Astrocyte (in vitro differentiated cells and primary cell): ENCODE measurements around the gene TPM4. TPM values are rescaled to one million over a fixed set of nuclear protein-coding genes. Genes with fewer than 3 reads are reported as not detected.

Experiments used
- DNase-seq: peaks from one replicate; pipeline ENCODE4 v3.0.0-alpha.2; 2010; ENCODE audit warnings: low read depth
- FAIRE-seq: peaks from 2 replicates; lab custom pipeline; 2011; peaks lifted over from hg19 to GRCh38; lab: Jason Lieb, UNC
- H2AFZ ChIP-seq: 2 replicates; pipeline ENCODE4 v1.6.0; 2012; ENCODE audit warnings: low read depth, low read length, inconsistent platforms
- H3K27ac ChIP-seq: 2 replicates; pipeline ENCODE4 v1.5.1; 2011; ENCODE audit warnings: low read depth, low read length, inconsistent platforms
- H3K27me3 ChIP-seq: 2 replicates; pipeline ENCODE4 v1.6.0; 2011; ENCODE audit warnings: low read length, inconsistent platforms; ENCODE audit not compliant: insufficient read depth
- H3K36me3 ChIP-seq: 2 replicates; pipeline ENCODE4 v1.5.1; 2011; ENCODE audit warnings: low read length, inconsistent platforms; ENCODE audit not compliant: insufficient read depth
- H3K4me1 ChIP-seq: 2 replicates; pipeline ENCODE4 v1.5.1; 2011; ENCODE audit warnings: low read length, inconsistent platforms; ENCODE audit not compliant: insufficient read depth
- H3K4me2 ChIP-seq: 2 replicates; pipeline ENCODE4 v1.6.0; 2012; ENCODE audit warnings: low read length, inconsistent platforms
- H3K4me3 ChIP-seq: 2 replicates; pipeline ENCODE4 v1.5.1; 2011; ENCODE audit warnings: low read depth, mild to moderate bottlenecking, low read length, inconsistent platforms; ENCODE audit not compliant: insufficient read depth
- H3K79me2 ChIP-seq: 2 replicates; pipeline ENCODE4 v1.6.0; 2012; ENCODE audit warnings: mild to moderate bottlenecking, low read length, inconsistent platforms; ENCODE audit not compliant: insufficient read depth
- H3K9ac ChIP-seq: 2 replicates; pipeline ENCODE4 v1.6.0; 2012; ENCODE audit warnings: mild to moderate bottlenecking, low read length, inconsistent platforms
- H3K9me3 ChIP-seq: 2 replicates; pipeline ENCODE4 v1.5.1; 2012; ENCODE audit warnings: low read depth, mild to moderate bottlenecking, low read length, inconsistent platforms; ENCODE audit not compliant: insufficient read depth
- H4K20me1 ChIP-seq: 2 replicates; pipeline ENCODE4 v1.6.0; 2012; ENCODE audit warnings: low read length, inconsistent platforms; ENCODE audit not compliant: insufficient read depth
- H3K27ac Mint-ChIP-seq: one replicate; pipeline ENCODE4 v1.8.0; 2021; ENCODE audit warnings: mild to moderate bottlenecking, mixed read lengths; ENCODE audit not compliant: unreplicated experiment
- H3K27me3 Mint-ChIP-seq: one replicate; pipeline ENCODE4 v1.8.0; 2021; ENCODE audit warnings: low read depth, mixed read lengths; ENCODE audit not compliant: unreplicated experiment
- H3K36me3 Mint-ChIP-seq: one replicate; pipeline ENCODE4 v1.8.0; 2021; ENCODE audit warnings: low read depth, mixed read lengths; ENCODE audit not compliant: unreplicated experiment
- H3K4me1 Mint-ChIP-seq: one replicate; pipeline ENCODE4 v1.8.0; 2021; ENCODE audit warnings: low read depth, mixed read lengths; ENCODE audit not compliant: unreplicated experiment
- H3K4me3 Mint-ChIP-seq: one replicate; pipeline ENCODE4 v1.8.0; 2021; ENCODE audit warnings: mild to moderate bottlenecking, moderate library complexity, mixed read lengths; ENCODE audit not compliant: unreplicated experiment
- H3K9me3 Mint-ChIP-seq: one replicate; pipeline ENCODE4 v1.8.0; 2021; ENCODE audit warnings: mild to moderate bottlenecking, mixed read lengths; ENCODE audit not compliant: unreplicated experiment
- EZH2 ChIP-seq: IDR thresholded peaks from 2 replicates; pipeline ENCODE4 v1.6.1; 2012; ENCODE audit warnings: mild to moderate bottlenecking, low read length, inconsistent platforms; ENCODE audit not compliant: insufficient read depth
- total RNA-seq: library from RNA; stranded (reverse); gene quantifications from 2 replicates; pipeline ENCODE4 v1.2.1, GENCODE V29; 2021
- TF ChIP-seq, protein P1 (sequence below): IDR thresholded peaks from 2 replicates; pipeline ENCODE4 v1.5.1; 2011; ENCODE audit warnings: low read depth, mild to moderate bottlenecking, inconsistent platforms, low read length, moderate library complexity; ENCODE audit not compliant: insufficient read depth

Gene TPM4
- total RNA-seq, 1 donor from 2014 or later = 811 TPM

DNA sequence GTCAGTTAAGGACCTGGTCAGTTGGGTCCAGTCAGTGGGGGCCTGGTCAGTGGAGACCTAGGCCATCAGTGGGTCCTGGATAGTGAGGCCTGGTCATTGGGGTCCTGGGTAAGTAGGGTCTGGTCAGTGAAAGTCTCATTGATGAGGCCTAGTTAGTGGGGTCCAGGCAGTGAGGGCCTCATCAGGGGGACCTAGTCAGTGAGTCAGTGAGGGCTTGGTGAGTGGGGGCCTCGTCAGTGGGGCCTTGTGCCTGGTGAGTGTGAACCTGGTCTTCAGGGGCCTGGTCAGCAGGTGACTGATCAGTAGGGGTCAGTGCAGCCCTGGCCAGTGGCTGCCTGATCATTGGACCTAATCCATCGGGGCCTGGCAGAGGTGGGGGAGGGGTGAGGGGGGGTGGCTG lies 42.6 kb upstream of the TPM4 start:
- H2AFZ ChIP-seq = no peak overlapping the region
- no peaks in the 10 kb centered on the region for H3K9me3 ChIP-seq
- no peak overlapping the region for H3K27ac Mint-ChIP-seq
- no peak for DNase-seq
- no peak overlapping the region for H3K4me3 ChIP-seq
- H3K27ac ChIP-seq = no peak overlapping the region
- H3K9me3 Mint-ChIP-seq = peaks cover 9% of the 10 kb centered on the region
- no peaks in the 10 kb centered on the region for H4K20me1 ChIP-seq
- no peaks in the 10 kb centered on the region for H3K36me3 ChIP-seq
- no peaks in the 10 kb centered on the region for H3K79me2 ChIP-seq
- no peaks in the 10 kb centered on the region for H3K4me1 Mint-ChIP-seq
- TF ChIP-seq EZH2 = no peak
- TF ChIP-seq, protein P1, sequence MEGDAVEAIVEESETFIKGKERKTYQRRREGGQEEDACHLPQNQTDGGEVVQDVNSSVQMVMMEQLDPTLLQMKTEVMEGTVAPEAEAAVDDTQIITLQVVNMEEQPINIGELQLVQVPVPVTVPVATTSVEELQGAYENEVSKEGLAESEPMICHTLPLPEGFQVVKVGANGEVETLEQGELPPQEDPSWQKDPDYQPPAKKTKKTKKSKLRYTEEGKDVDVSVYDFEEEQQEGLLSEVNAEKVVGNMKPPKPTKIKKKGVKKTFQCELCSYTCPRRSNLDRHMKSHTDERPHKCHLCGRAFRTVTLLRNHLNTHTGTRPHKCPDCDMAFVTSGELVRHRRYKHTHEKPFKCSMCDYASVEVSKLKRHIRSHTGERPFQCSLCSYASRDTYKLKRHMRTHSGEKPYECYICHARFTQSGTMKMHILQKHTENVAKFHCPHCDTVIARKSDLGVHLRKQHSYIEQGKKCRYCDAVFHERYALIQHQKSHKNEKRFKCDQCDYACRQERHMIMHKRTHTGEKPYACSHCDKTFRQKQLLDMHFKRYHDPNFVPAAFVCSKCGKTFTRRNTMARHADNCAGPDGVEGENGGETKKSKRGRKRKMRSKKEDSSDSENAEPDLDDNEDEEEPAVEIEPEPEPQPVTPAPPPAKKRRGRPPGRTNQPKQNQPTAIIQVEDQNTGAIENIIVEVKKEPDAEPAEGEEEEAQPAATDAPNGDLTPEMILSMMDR = no peak
- no peaks in the 10 kb centered on the region for H3K36me3 Mint-ChIP-seq
- no peak overlapping the region for H3K4me2 ChIP-seq
- FAIRE-seq = no peak
- no peak overlapping the region for H3K4me3 Mint-ChIP-seq
- H3K27me3 Mint-ChIP-seq = peaks cover 12% of the 10 kb centered on the region
- H3K27me3 ChIP-seq = no peaks in the 10 kb centered on the region
- no peak overlapping the region for H3K9ac ChIP-seq
- no peaks in the 10 kb centered on the region for H3K4me1 ChIP-seq

DNA sequence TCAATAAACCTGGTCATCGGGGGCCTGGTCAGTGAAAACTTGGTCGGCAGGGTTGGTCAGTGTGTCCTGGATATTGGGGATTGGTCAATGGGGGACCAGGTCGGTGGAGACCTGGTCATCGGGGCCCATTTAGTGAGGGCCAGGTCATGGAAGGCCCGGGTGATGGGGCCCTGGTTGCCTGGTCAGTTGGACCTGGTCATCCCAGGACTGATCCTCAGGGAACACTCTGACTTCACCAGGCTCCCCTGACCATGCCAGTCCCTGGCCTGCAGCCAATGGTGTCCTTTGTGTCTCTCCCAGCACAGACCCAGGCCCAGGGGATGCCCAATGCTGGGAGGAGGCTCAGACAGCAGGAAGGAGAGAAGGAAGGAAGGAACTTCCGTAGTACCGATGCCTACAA lies 42.1 kb upstream of the TPM4 start:
- H3K27me3 ChIP-seq = no peaks in the 10 kb centered on the region
- H3K27me3 Mint-ChIP-seq = peaks cover 12% of the 10 kb centered on the region
- H3K9ac ChIP-seq = no peak overlapping the region
- H3K4me1 Mint-ChIP-seq = no peaks in the 10 kb centered on the region
- no peak overlapping the region for H3K4me2 ChIP-seq
- no peaks in the 10 kb centered on the region for H3K36me3 Mint-ChIP-seq
- no peaks in the 10 kb centered on the region for H3K36me3 ChIP-seq
- H2AFZ ChIP-seq = no peak overlapping the region
- H3K4me3 Mint-ChIP-seq = no peak overlapping the region
- H3K9me3 ChIP-seq = no peaks in the 10 kb centered on the region
- TF ChIP-seq, protein P1 = no peak
- no peak for TF ChIP-seq EZH2
- H3K9me3 Mint-ChIP-seq = peaks cover 9% of the 10 kb centered on the region
- no peaks in the 10 kb centered on the region for H3K4me1 ChIP-seq
- no peak overlapping the region for H3K27ac ChIP-seq
- H3K4me3 ChIP-seq = no peak overlapping the region
- no peak overlapping the region for H3K27ac Mint-ChIP-seq
- DNase-seq (no peak), FAIRE-seq (no peak)
- H3K79me2 ChIP-seq = no peaks in the 10 kb centered on the region
- no peaks in the 10 kb centered on the region for H4K20me1 ChIP-seq

DNA sequence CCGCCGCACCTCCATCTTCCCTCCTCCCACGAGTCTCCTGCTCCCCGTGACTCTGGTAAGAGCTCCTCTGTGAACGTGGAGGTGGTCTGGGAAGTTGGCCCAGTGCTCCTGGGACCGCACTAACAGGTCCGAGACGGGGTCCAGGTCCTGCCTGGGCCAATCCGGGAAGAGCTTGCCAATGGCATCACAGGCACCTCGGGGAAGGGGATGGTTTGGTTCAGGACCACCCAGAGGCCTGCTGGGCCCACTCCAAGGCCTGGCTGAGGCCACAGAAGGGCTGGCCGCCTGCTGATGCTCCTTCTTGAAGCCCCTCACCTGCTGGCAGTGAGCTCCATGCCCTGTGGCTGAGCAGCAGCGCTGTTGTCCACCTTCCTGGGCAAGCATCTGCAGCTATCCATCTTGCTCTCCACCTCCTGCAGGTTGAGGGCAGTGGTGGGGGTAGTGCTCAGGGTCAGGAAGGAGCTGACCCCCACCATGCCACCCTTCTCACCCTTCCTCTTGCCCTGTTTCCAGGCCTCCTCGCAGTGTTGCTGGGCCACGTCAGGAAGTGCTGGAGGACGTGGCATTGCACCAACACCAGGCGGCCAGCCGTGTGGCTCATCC lies 41.2 kb upstream of the TPM4 start:
- H3K9me3 ChIP-seq = no peaks in the 10 kb centered on the region
- peaks cover 13% of the 10 kb centered on the region for H3K27me3 Mint-ChIP-seq
- peaks cover 5% of the 10 kb centered on the region for H3K9me3 Mint-ChIP-seq
- H2AFZ ChIP-seq = no peak overlapping the region
- no peaks in the 10 kb centered on the region for H3K4me1 ChIP-seq
- FAIRE-seq (no peak), DNase-seq (no peak)
- H4K20me1 ChIP-seq = no peaks in the 10 kb centered on the region
- H3K4me1 Mint-ChIP-seq = no peaks in the 10 kb centered on the region
- no peak overlapping the region for H3K27ac Mint-ChIP-seq
- H3K27me3 ChIP-seq = no peaks in the 10 kb centered on the region
- H3K27ac ChIP-seq = no peak overlapping the region
- H3K9ac ChIP-seq = no peak overlapping the region
- no peak overlapping the region for H3K4me3 Mint-ChIP-seq
- no peaks in the 10 kb centered on the region for H3K79me2 ChIP-seq
- no peaks in the 10 kb centered on the region for H3K36me3 Mint-ChIP-seq
- TF ChIP-seq, protein P1 = no peak
- no peak for TF ChIP-seq EZH2
- no peak overlapping the region for H3K4me3 ChIP-seq
- H3K36me3 ChIP-seq = no peaks in the 10 kb centered on the region
- H3K4me2 ChIP-seq = no peak overlapping the region
